HG03108 (cell line): ENCODE data around the gene ANO2.
"Not testable (repeated sequence)": the region's sequence is repeated elsewhere in the genome, so short reads cannot be mapped to it uniquely, and the experiment has no call there.

Source experiments
- ATAC-seq: cut with Tn5 transposase; IDR thresholded peaks from one replicate; pipeline ENCODE4 v1.9.1; 2021; ENCODE audit warnings: moderate library complexity; ENCODE audit not compliant: unreplicated experiment

The ANO2 gene

DNA sequence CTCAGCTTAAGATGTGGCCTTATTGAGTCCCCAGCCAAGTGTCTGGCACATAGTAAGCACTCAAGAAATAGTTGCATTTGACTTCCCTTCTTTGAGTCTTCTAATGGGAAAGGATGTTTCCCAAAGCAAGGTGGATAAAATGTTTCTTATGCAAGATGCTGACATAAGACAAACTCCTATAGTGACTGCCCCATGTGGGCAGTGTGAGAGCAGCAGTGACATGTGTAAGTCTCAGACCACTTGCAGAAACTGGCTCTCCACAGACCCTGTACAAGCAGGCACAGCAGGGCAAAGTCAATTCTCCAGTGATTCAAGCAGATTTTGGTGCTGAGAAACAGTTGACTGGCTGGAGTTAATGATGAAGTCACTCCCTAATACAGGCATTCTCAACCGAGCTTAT is 255.3 kb downstream of the ANO2 start:
- ATAC-seq = no peak

DNA sequence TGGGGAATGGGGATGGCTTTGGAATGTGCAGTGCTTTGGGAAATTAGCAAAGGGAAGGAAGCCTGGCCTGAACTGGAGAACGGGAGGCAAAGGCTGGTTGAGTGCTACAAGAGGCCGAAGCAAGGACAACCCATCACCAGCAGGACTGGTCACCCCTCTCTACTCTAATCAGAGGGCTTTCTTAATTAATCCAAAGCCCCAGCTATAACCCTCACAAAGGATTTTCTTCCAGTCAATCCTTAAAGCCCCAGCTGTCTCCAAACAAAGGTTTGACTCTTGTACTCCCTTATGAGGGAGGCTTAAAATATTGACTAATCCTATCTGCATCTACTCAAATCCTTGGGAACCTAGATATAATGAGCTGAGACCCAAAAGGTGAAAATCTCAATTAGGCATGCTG is 256.8 kb downstream of the ANO2 start:
- ATAC-seq = no peak

DNA sequence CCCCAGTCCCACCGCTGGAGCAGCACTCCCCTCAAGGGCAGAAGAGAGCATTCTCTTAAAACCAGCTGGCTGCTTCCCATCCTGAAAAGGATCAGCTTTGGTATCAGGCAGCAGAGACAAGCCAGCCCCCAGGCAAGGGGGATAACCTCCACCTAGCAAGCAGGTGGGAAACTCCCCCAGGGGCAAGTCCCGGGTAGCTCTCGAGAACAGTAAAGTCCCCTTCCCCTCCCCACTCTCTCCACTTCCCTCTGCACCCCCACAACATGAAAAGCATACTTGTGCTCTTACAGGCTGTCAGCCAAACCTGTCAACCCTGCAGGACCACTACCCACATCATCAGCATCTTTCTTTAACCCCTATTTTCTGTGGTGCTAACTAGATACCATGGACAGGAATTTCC is 259.1 kb downstream of the ANO2 start:
- ATAC-seq = no peak

DNA sequence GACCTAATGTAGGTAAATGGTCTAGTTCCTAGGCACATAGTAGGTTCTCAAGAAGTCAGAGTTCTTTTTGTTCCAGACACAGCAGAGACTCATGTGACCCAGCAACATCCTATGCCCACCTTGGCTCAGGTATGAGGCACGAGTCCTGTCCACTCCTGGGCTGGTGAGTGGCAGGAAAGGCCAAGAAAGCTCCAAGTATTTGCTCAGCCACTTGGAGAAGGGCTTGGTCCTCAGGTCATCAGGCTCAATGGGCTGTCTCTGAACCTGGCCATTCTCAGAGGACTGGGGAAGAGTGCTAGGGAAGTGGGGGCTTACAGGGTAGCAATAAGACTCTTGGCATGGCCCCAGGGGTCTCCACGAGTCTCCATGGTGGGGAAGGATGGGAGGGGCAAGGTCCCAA is 260.1 kb downstream of the ANO2 start:
- no peak for ATAC-seq

DNA sequence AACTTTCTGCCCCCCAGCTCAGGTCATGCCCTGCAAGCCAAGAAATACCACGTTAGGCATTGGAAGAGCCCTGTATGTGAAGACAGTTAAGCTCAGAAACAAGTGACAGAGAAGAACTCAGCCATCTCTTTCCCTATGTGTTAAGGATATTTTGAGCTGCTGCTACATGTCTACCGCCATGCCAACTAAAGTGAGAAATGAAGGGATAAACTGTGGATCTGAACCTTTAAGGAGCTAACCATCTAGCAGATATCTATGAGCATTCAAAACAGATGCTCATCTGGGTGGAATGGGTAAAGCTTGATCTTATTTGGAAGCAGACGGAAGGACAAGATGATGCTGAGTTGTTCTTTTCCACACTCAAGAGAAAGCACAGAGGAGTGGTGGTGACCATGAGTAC is 262.5 kb downstream of the ANO2 start:
- ATAC-seq = no peak

DNA sequence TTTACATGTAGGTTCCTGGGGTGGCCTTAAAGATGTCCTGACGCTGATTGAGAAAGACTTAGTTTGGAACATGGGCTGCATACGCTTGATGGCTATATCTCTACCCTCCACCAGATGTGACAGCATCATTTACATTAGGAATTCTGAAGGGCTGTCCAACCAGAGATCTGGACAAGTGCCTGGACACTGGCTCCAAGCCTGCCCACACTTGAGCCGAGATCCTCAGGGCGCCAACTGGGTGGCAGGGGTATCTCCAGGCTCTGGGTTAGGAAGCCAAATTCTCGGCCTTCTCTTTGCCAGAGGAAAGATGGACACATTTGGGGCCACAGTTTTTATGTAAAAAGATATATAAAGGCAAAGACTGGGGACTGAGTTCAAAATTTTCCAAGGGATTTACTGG is 266.9 kb downstream of the ANO2 start:
- no peak for ATAC-seq

DNA sequence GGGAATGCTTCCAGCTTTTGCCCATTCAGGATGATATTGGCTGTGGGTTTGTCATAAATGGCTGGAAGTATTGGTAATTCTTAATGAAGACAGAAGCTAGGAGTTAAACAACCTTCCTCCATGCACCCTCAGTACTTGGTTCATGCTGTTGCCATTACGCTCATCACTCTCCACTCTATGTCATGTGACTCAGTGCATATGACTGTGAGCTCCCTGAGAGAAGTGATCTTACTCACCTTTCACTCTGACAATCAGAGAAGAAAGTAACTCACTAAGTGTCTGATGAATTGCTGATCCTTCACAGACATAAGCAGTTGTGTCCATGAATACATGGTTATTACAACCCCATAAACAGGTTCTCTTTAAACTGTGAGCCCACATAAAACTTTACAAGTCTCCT is 275.4 kb downstream of the ANO2 start:
- ATAC-seq = not testable (repeated sequence)

DNA sequence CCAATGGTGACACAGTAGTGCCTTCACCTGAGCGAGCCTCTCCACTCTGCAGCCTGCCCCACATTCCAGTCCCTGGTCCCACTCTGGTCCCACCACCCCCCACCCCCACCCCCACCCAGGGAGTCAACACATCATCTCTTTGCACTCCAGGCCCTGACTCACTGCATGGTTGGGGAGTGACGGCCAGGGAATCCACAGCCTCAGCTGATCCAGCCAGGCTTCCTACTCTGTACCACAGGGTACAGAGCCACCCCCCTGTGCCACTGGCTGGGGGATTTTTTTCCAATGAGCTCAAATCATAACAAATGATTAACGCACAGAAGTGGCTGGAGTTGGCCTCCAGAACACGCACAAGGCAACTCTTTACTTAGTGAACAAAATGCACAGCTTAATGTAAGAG is 279.4 kb downstream of the ANO2 start:
- no peak for ATAC-seq

DNA sequence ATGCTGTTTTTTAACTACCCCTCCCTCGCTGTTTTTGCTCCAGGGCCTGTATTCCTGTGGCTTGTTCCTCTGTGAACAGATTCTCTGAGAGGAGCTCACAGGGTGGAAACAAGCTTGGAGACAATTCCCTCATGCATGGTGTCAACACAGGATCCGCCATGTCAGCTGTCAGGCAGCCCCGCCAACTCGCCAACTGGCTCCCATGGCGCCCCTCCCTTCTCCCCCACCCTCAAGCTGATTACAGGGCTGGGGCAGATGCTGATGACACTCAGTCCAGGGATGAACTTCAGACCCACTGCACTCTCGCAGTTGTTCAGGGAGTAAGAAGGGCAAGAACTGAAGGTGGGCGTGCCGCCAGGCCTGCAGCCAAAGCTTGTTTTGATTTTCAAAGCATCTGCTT is 283.2 kb downstream of the ANO2 start:
- no peak for ATAC-seq

DNA sequence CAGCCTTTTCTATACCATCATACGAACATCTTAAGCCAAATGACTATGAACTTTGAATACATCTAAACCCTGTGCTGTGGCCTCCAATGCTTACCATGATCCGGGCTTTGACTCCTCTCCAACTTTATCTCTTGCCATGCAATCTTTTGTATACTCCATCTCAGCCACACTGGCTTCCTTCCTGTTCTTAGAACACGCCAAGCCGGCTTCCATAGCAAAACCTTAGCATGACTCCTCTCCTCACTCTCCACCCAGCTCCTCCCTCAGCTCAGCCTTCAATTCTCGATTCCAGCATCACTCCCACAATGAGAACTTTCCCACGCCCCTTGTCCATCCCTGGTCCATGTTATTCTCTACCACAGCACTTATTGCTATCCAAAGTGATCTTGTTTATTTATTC is 284.8 kb downstream of the ANO2 start:
- ATAC-seq = no peak

DNA sequence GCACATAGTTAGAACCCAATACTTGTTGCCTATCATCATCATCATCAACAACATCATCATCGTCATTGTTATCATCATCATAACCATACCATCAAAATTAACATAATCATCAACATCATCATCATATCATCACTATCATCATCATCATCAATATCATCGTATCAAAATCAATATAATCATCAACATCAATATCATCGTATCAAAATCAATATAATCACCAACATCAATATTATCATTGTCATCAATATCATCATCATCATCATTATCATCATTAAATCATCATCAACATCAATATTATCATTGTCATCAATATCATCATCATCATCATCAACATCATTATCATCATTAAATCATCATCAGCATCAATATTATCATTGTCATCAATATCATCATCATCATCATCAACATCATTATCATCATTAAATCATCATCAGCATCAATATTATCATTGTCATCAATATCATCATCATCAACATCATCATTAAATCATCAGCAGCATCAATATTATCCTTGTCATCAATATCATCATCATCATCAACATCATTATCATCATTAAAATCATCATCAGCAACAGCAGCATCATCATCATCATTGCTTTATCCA is 286.6 kb downstream of the ANO2 start:
- ATAC-seq = not testable (repeated sequence)

DNA sequence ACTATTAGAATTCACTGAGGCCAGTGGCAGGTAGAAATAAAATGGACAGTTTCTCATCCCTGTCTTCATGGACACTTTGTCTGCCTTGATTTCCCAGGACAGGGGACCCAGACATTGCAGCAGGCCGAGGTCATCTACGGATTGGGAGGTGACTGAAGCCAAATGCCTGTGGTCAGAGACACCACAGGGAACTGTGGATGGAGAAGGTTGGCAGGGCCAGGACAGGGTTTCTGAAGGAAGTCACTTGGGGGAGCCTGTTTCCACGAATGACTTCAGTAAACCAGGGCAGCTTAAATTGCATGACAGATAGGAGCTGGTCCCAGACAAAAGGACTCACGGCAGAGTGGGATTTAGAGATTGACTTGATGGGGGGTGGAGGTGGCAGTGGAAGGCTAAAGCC is 288.2 kb downstream of the ANO2 start:
- no peak for ATAC-seq

DNA sequence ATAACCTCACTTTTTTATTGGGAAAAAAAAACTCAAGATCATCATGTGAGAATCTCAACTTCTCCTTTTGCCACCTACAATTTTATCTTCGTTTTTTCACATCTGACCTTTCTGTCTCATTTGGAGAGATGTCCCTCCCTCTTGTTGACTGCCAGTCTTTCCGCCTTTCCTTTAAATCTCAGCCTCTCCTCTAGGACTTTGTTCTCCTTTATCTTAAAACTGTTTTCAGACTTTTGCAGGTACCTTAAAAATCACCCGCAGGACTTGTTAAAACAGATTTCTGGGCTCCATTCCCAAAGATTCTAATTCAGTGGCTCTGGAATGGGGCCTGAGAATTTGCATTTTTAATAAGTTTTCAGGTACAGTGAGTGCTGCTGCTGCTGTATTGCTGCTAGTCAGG is 289.9 kb downstream of the ANO2 start:
- no peak for ATAC-seq

DNA sequence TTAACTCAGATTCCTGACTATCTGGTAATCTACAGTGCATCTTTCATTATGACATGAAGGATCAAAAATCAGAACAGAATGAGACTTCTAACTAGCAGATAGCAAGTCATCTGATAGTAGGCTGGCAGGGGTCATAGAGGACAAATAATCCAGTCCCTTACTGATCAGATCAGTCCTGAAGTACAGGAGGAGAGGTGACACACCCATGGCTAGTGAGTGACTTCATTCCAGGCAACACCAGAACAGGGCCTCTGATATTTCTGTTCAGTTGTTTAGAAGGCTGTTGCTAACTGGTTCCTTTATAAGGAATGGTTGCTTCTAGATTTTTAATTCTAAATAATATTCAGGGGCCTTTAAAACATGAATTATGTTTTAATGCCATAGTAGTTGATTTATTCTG is 291.0 kb downstream of the ANO2 start:
- no peak for ATAC-seq

DNA sequence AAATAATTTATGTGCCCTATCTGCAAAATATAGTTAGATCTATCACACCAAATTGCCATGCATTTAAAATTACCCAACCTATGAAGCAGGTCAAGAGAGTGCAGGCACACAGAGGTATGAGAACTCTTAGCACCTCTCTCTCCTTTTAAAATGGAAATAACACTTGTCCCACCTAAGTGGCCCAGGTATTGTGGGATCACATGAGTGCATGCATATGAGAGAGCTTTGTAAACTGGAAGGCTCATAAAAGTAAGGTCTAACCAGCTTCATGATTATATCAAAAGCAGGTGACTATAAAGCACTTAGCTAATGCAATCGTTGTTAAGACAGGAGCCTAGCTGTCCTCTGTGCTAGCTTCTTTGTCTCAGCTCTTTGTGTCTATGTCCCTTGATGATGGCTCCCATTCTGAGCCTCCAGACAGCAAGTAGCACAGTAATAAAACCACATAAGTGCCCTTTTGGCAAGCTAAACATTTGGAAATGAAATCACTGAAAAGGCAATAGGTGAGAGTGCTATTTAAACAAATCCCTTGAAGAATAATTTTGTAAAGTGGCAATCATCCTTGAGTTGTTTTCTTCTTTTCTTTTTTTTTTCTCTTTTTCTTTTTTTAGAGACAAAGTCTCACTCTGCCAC is 294.1 kb downstream of the ANO2 start:
- ATAC-seq = no peak

DNA sequence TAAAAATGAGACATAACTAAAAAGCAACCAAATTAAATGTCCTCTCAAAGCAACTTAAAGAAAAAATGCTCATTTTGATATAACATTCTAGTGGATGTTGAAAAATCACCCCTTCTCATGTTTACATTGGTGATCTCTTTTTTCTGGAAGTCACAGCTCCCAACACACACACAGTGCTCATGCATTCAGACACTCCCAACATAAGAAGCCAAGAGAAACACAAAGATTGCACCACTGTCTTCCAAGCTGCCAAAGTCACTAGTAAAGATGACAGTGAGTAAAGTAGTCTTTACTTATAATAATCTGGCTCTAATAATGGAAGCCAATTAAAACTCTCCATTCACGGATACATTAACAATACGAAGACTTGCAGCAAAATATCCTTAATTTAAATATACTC is 294.8 kb downstream of the ANO2 start:
- no peak for ATAC-seq

DNA sequence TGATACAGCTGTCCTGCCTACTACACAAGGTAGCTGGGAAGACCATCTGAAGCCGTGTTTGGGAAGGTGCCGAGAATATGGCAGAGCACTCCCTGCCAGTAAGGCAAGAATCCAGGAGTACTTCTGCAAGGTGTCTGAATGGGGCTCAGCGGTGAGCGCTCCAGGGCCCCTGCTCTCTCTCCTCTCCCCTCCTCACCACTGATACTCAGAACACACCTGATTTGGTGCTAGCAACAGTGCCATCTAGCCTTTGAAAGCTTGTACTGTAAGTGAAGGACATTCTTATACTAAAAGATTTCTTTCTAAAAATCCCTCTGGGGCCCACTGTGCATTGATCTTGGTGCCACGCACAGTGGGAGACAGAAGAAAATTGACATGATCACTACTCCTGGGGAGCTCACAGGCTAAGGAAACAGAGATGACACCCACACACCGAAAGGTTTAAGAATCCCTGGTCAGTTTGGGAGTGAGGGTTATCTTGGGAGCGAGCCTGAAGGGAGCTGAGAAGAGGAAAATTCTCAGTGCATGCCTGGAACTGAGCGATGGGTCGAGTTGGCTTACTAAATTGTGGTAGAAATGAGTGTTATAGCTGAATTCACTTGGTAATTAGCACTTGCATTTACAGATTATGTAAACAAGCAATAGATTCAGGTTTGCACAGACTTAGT is 296.2 kb downstream of the ANO2 start:
- ATAC-seq = no peak

DNA sequence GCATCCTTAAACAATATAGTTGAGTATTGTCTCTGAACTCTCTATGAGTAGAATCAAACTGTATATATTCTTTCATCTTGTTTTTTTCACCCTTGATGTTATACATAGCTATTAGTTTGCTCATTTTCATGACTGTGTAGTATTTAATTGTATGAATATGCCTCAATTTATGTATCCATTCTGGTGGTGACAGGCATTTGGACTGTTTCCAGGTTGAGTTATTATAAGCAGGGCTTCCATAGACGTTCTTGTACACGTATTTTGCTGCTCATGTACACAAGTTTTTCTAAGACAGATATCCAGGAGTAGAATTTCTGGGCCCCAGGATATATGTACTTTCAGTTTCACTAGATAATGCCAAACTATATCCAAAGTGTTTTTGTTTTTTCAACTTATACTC is 301.8 kb downstream of the ANO2 start:
- no peak for ATAC-seq

DNA sequence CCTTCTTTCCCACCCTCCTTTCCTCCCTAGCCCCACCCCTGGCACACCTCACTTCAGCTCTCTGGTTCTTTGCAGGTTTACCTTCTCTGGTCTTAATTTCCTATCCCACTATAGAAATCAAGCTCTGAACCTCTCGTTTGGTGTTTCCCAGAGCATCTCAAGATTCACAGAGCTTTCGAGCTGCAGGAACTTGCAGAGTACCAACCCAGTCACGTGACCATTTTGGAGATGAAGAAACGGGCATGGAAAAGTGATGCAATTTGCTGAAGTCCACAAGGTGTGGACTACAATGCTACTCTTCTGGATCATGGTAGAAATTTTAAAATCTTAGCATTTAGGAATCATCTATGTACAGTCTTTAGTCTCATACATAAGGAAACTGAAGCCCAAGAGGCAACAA is 307.4 kb downstream of the ANO2 start:
- ATAC-seq = no peak

DNA sequence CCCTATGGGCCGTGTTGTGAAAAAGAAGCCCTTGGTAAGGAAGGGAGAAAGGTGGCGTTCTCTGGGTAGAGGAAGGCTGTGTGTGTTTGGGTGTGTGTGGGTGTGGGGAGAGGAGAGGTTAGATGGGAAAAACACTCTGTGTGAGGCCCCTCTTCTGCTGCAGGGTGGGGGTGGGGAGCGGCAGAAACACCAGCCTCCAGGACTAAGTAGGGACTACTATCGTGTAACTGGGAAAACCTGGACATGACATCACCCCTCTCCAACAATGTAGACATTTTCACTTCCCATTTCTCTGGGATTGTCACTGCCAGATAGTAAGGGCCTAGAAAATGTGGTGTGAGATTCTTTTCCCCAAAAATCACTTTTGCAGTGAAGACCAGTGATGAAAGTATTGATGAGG is 308.2 kb downstream of the ANO2 start:
- ATAC-seq = no peak

DNA sequence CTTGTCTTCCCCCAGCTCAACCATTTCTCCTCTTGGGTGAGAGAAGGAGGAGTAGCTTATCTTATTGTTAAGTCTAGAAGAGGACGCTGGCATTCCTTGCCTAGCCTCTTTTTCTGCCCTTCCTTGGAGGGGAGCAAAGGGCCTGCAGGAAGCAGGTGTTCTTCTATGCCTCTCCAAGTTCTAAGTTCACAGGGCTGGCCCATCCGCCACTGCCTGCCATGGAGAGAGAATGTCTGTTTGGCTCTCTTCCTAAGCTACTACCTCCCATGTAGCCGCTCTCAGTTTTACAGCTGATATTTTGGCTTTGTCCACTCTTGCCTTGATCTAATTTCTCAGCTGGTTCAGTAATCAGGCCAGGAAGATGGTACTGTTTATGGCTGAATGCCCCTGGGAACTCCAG is 312.0 kb downstream of the ANO2 start:
- ATAC-seq = no peak

DNA sequence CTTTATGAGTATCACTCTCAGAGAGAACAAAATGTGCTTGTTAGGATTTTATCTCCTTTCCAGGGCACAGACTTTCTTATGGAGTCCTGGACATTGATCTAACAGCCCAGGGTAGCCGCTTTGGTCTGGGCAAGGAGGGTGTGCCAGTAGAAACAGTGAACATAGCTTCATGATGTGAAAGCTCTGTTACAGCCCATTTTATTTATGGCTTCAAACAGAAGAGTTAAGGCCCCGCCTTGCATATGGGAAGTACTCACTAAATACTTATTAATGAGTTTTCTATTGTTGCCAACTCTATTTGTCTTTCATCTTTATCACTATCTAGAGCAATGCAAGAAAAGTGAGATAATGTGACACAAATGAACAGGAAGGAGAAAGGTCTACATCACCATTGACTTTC is 312.6 kb downstream of the ANO2 start:
- no peak for ATAC-seq

DNA sequence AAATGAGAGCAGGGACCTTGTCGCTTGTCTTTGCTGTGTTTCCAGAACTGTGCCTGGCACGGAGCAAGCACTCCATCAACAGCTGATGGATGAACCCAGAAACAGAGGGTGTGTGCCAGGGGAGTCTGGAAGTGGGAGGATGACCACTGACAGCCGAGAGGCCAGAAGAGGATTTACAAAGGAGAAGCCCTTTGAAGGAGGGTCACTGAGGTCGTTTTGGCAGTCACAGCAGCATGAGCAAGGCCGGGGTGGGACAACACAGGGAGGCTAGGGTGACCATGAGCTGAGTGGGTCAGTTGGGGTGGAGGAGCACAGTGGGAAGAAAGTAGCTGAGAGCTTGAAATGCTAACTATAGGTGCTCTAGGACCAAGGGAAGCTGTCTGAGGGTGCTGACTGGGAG is 313.6 kb downstream of the ANO2 start:
- no peak for ATAC-seq
